NCI-H1417 (cell line): ENCODE measurements around the gene UBE2E3.
A peak's percentile ranks its signal among the peaks of the same experiment; 100 is the strongest.
"Not testable (repeated sequence)": the region's sequence is repeated elsewhere in the genome, so short reads cannot be mapped to it uniquely, and the experiment has no call there.

Source experiments
- DNase-seq, 3 experiments: peaks; one replicate each; lab custom pipeline; 2025; lab: John Stamatoyannopoulos, UW

The UBE2E3 gene

DNA sequence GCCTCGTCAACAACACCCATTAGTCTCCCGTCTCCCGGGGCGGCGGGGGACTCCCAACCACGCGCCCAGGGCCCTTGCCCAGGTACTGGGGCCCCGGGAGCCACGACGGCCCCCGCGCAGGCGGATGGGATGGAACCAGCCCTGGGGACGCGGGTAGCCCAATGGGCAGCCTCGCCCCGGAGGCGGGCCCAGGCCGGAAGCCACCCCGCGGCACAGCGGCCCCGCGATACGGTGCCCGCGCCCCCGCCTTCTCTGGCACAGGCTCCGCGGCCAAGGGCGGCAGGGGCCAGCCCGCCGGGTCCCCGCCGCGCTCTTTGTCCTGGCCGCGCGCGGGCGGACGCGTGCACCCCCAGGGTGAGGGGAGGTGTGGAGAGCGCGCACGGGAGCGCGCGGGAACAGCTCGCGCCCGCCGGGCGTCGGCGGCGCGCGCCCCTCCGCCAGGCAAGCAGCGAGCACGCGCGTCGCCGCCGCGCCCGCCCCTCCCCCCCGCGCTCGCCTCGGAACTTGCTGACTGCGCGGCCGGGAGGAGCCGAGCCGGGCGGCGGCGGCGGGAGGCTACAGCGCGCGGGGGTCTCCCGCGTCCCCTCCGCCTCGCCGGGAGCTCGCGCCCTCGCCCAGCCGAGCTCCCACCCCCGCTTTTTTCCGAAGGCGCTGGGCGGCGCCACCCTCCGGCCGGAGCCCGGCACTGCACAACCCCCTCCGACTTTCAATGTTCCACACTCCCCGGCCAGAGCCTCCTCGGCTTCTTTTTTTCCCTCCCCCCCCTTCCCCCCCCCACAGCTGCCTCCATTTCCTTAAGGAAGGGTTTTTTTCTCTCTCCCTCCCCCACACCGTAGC is at the start of gene UBE2E3:
Gene UBE2E3 (plus strand): TSS at position 500 of the 837 bp plus-strand sequence. CDS start 1,438 bp downstream, outside the sequence.
- peak; percentile 68 to 83 (median 76) for DNase-seq

DNA sequence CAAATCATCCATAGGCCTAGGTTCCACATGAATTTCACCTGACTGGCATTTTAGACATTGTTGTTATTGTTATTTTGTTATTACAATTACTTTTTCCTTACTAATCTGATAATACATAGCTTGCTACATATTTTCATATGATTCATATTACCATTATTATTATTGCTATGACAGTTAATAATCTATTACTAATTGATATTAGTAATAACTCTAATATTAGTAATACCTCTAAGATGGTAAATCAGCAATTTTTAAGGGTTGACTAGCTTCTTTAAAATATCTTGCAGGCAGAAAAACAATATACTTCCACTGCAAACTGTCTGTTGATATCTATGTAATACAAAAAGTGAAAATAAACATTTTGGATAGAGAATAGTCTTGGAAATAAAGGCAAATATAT is 48.6 kb upstream of the UBE2E3 start:
- DNase-seq: no peak

DNA sequence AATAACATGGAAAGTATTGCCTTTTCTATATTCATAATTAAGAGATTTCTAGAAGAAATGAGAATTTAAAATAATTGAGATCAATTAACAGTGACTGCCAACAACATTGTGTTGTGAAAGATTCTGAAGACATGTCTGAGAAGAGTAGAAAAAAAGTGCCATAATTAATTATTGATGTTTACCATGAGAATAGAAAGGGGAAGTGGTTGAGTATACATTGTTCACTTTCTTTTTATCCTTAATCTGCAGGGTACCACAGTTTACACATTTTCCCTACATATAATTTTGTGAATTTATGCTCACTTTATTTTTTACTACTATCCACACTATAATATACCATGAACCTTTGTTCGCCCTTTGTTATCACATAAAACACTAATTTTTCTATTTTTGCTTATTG is 47.1 kb upstream of the UBE2E3 start:
- DNase-seq: no peak

- DNase-seq: no peak
Measured at GRCh38 chr2:180934911-180935310, 45.5 kb upstream of the UBE2E3 start.

- DNase-seq: not testable (repeated sequence)
Measured at GRCh38 chr2:180937480-180937879, 42.9 kb upstream of the UBE2E3 start.

GRCh38 chr2:180938451-180938850 is 42.0 kb upstream of the UBE2E3 start:
- DNase-seq: no peak

- no peak for DNase-seq
Measured at GRCh38 chr2:180943275-180943674, 37.1 kb upstream of the UBE2E3 start.

GRCh38 chr2:180944372-180944771 is 36.0 kb upstream of the UBE2E3 start:
- no peak for DNase-seq

DNA sequence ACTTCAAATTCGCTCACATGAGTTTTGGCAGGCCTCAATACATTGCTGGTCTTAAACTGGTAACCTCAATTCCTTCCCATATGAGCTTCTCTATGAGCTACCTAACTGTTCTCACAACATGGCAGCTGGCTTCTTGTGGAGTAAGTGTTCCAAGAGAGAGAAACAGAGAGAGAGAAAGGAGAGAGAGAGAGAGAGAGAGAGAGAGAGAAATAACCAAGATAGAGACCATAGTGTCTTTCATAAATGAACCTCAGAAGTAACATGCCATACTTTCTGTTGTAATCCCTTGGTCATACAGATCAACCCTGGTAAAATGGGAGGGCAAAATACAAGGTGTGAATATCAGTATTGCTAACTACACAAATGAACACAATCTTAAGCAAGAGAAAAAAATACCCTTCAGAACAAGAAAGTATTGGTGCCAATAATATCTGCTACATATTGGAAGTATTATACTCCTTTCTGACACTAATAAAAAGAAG is 33.2 kb upstream of the UBE2E3 start:
- no peak for DNase-seq

GRCh38 chr2:180949896-180950295 is 30.5 kb upstream of the UBE2E3 start:
- no peak for DNase-seq

GRCh38 chr2:180952082-180952481 is 28.3 kb upstream of the UBE2E3 start:
- no peak for DNase-seq

- DNase-seq: no peak
Measured at GRCh38 chr2:180952731-180953336, 27.6 kb upstream of the UBE2E3 start.

DNA sequence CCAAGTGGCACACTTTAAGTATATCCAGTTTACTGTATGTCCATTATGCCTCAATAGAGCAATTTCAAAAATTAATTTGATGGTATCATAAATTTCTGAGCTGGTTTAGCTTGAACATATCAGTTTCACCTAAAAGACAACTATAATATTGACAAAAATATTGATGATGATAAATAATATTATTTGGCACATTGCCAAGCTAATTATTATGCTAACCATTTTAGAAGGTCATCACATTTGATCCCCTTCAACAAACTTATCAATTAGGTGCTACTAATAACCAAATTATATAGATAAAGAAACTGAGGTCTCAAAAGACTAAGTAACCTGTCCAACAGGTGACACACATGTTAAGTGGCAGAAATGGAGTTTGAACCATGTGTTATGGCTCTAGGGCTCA is 26.9 kb upstream of the UBE2E3 start:
- DNase-seq: no peak

DNA sequence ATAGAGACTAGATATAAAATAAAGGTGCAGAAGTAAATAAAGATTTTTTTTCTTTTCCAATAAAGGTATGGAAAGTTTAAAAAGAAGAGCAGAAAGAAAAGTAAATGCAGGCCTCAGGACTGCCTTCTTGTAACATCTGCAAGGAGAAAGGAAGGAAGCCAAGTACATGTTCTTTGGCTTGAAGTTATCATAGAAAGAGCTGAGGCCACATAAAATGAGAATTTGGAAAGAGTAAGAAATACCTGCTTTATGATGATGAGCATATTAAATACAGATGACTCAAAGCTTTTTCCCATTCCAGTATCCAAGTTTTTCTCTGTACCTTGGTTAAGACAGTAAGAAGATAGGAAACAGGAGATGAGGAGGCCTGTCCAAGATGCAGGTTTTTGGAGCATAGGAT is 25.3 kb upstream of the UBE2E3 start:
- DNase-seq: no peak

- DNase-seq: no peak
Measured at GRCh38 chr2:180959787-180960186, 20.6 kb upstream of the UBE2E3 start.

DNA sequence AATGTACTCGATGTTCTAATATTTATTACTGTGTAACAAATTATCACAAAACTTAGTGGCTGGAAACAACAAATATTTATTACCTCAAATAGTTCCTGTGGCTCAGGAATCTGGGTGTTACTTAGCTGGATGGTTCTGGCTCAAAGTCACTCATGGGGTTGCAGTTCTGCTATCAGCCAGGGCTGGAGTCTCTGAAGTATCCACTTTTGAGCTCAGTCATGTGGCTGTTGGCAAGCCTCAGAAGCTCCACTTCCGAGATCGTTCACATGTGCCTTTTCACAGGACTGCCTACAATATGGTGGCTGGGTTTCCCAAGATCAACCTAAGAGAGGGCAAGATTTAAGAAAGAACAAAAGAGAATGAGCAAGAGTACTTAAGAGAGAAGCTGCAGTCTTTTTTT is 19.4 kb upstream of the UBE2E3 start:
- DNase-seq: no peak

- DNase-seq: peak in 1 of 3 experiments; percentile 9
Measured at GRCh38 chr2:180962727-180963314, 17.6 kb upstream of the UBE2E3 start.

- DNase-seq: no peak
Measured at GRCh38 chr2:180966378-180966777, 14.0 kb upstream of the UBE2E3 start.

- no peak for DNase-seq
Measured at GRCh38 chr2:180969124-180969523, 11.3 kb upstream of the UBE2E3 start.

- DNase-seq: peak in 1 of 3 experiments; percentile 36
Measured at GRCh38 chr2:180970016-180970415, 10.4 kb upstream of the UBE2E3 start.

GRCh38 chr2:180971811-180972210 is 8.6 kb upstream of the UBE2E3 start:
- no peak for DNase-seq

- no peak for DNase-seq
Measured at GRCh38 chr2:180975585-180975984, 4.8 kb upstream of the UBE2E3 start.
